Neural cell (in vitro differentiated cells): Measurements from ENCODE around the gene MCFD2. TPM values are rescaled to one million over a fixed set of nuclear protein-coding genes. Genes with fewer than 3 reads are reported as not detected.

Source experiments
- H2AFZ ChIP-seq: fragments of 200-600, 300-800 bp; sonication (generic), shearing (Covaris generic); 2 replicates; pipeline ENCODE4 v1.6.0; 2014; ENCODE audit warnings: low read depth, mild to moderate bottlenecking, antibody characterized with exemption, low read length, moderate library complexity
- H3F3A ChIP-seq: fragments of 200-600 bp; shearing (Covaris generic); 2 replicates; pipeline ENCODE4 v1.6.1; 2016; ENCODE audit warnings: mild to moderate bottlenecking, moderate library complexity, mixed read lengths, antibody characterized with exemption, low read length; ENCODE audit not compliant: insufficient read depth, poor library complexity, severe bottlenecking
- H3K27ac ChIP-seq: fragments of 200-600, 300-800 bp; sonication (generic), shearing (Covaris generic); 2 replicates; pipeline ENCODE4 v1.5.1; 2014; ENCODE audit warnings: mild to moderate bottlenecking, low read length, moderate library complexity
- H3K27me3 ChIP-seq: fragments of 300-800, 200-600 bp; sonication (generic), shearing (Covaris generic); 2 replicates; pipeline ENCODE4 v1.6.0; 2014; ENCODE audit warnings: mild to moderate bottlenecking, low read depth, low read length, moderate library complexity; ENCODE audit not compliant: insufficient read depth
- H3K36me3 ChIP-seq: fragments of 300-800, 200-600 bp; sonication (generic), shearing (Covaris generic); 2 replicates; pipeline ENCODE4 v1.5.1; 2014; ENCODE audit warnings: mild to moderate bottlenecking, antibody characterized with exemption, low read length, moderate library complexity; ENCODE audit not compliant: insufficient read depth
- H3K4me2 ChIP-seq: fragments of 300-800, 200-600 bp; sonication (generic), shearing (Covaris generic); 2 replicates; pipeline ENCODE4 v1.6.0; 2014; ENCODE audit warnings: mild to moderate bottlenecking, low read length
- H3K4me3 ChIP-seq: fragments of 300-800, 200-600 bp; sonication (generic), shearing (Covaris generic); 2 replicates; pipeline ENCODE4 v1.5.1; 2014; ENCODE audit warnings: mild to moderate bottlenecking, low read length, moderate library complexity
- H3K79me2 ChIP-seq: fragments of 200-600 bp; shearing (Covaris generic); replicated peaks from 2 replicates; pipeline ENCODE4 v1.6.0; 2014; ENCODE audit warnings: mild to moderate bottlenecking, low read length, moderate library complexity; ENCODE audit not compliant: insufficient read depth
- H3K9ac ChIP-seq: fragments of 300-800, 200-600 bp; sonication (generic), shearing (Covaris generic); 2 replicates; pipeline ENCODE4 v1.6.1; 2016; ENCODE audit warnings: mild to moderate bottlenecking, low read length, mixed read lengths
- H3K9me2 ChIP-seq: fragments of 200-600 bp; shearing (Covaris generic); 2 replicates; pipeline ENCODE4 v1.6.1; 2016; ENCODE audit warnings: mild to moderate bottlenecking, low read length, mixed read lengths; ENCODE audit not compliant: insufficient read depth
- H3K9me3 ChIP-seq: fragments of 200-600, 300-800 bp; sonication (generic), shearing (Covaris generic); 2 replicates; pipeline ENCODE4 v1.6.1; 2016; ENCODE audit warnings: mild to moderate bottlenecking, mixed run types, low read length, moderate library complexity, mixed read lengths
- H4K20me1 ChIP-seq: fragments of 200-600 bp; shearing (Covaris generic); 2 replicates; pipeline ENCODE4 v1.6.1; 2016; ENCODE audit warnings: mild to moderate bottlenecking, mixed run types; ENCODE audit not compliant: insufficient read depth
- EP300 ChIP-seq: fragments of 450-650 bp; conservative IDR thresholded peaks from 2 replicates; pipeline ENCODE4 v1.6.1; 2014; ENCODE audit warnings: antibody characterized with exemption, mild to moderate bottlenecking, moderate library complexity; ENCODE audit not compliant: poor library complexity, severe bottlenecking
- EZH2 ChIP-seq: fragments of 200-600, 300-800 bp; shearing (Covaris generic), sonication (generic); IDR thresholded peaks from 2 replicates; pipeline ENCODE4 v1.6.1; 2014; ENCODE audit warnings: antibody characterized with exemption, low read length, borderline replicate concordance, mild to moderate bottlenecking; ENCODE audit not compliant: insufficient read depth, poor library complexity, severe bottlenecking
- MXI1 ChIP-seq: fragments of 450-650 bp; conservative IDR thresholded peaks from 2 replicates; pipeline ENCODE4 v1.6.1; 2014; ENCODE audit warnings: antibody characterized with exemption, mild to moderate bottlenecking; ENCODE audit not compliant: poor library complexity, severe bottlenecking
- POLR2AphosphoS5 ChIP-seq: IDR thresholded peaks from 2 replicates; pipeline ENCODE4 v1.6.1; 2012
- RAD21 ChIP-seq: fragments of 450-650 bp; conservative IDR thresholded peaks from 2 replicates; pipeline ENCODE4 v1.6.1; 2014; ENCODE audit warnings: antibody characterized with exemption, mild to moderate bottlenecking, moderate library complexity
- REST ChIP-seq: IDR thresholded peaks from 2 replicates; pipeline ENCODE4 v1.6.1; 2012; ENCODE audit warnings: borderline replicate concordance
- SMC3 ChIP-seq: fragments of 450-650 bp; conservative IDR thresholded peaks from 2 replicates; pipeline ENCODE4 v1.6.1; 2014; ENCODE audit warnings: antibody characterized with exemption, mild to moderate bottlenecking, moderate library complexity; ENCODE audit not compliant: poor library complexity
- TAF1 ChIP-seq: IDR thresholded peaks from 2 replicates; pipeline ENCODE4 v1.6.1; 2012; ENCODE audit warnings: low read depth
- polyA plus RNA-seq: library from polyadenylated mRNA; depleted of rRNA; stranded (reverse); fragments of >200 nt; gene quantifications from 2 replicates; pipeline ENCODE4 v1.2.3, GENCODE V29; 2014
- TF ChIP-seq, protein P1 (sequence below): fragments of 450-650 bp; IDR thresholded peaks from 2 replicates; pipeline ENCODE4 v1.5.1; 2014; ENCODE audit warnings: antibody characterized with exemption, mild to moderate bottlenecking, moderate library complexity; ENCODE audit not compliant: poor library complexity, severe bottlenecking

MCFD2 gene
- polyA plus RNA-seq, 1 donor from 2014 or later = 78.8 TPM

DNA sequence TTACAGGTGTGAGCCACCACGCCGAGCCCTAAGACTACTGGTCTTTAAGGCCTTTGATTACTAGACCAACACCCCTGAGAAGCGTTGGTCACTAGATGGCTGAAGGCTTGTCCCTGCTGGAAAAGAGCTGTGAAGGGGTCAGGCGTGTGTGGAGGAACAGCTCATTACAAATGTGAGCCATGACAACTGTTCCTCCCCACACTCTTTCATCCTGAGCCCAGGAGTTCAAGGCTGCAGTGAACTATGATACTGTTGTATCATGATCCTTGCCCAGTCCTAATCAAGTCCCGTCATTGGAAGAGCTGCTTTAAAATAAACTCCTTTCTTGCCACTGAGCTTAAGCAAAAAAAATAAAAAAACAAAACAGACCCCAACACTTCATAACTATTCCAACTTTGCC, 19.5 kb upstream of the MCFD2 start:
- no peaks in the 10 kb centered on the region for H3K36me3 ChIP-seq
- H3K27ac ChIP-seq = no peak overlapping the region
- no peaks in the 10 kb centered on the region for H3K9me2 ChIP-seq
- no peaks in the 10 kb centered on the region for H4K20me1 ChIP-seq
- H3K9ac ChIP-seq = no peak overlapping the region
- H3F3A ChIP-seq = no peaks in the 10 kb centered on the region
- H3K27me3 ChIP-seq = no peaks in the 10 kb centered on the region
- H3K4me2 ChIP-seq = no peak overlapping the region
- no peaks in the 10 kb centered on the region for H3K79me2 ChIP-seq
- no peaks in the 10 kb centered on the region for H3K9me3 ChIP-seq
- TF ChIP-seq SMC3 (no peak), MXI1 (no peak), TAF1 (no peak), POLR2AphosphoS5 (no peak), EZH2 (no peak), REST (no peak), EP300 (no peak), RAD21 (no peak)
- TF ChIP-seq, protein P1, sequence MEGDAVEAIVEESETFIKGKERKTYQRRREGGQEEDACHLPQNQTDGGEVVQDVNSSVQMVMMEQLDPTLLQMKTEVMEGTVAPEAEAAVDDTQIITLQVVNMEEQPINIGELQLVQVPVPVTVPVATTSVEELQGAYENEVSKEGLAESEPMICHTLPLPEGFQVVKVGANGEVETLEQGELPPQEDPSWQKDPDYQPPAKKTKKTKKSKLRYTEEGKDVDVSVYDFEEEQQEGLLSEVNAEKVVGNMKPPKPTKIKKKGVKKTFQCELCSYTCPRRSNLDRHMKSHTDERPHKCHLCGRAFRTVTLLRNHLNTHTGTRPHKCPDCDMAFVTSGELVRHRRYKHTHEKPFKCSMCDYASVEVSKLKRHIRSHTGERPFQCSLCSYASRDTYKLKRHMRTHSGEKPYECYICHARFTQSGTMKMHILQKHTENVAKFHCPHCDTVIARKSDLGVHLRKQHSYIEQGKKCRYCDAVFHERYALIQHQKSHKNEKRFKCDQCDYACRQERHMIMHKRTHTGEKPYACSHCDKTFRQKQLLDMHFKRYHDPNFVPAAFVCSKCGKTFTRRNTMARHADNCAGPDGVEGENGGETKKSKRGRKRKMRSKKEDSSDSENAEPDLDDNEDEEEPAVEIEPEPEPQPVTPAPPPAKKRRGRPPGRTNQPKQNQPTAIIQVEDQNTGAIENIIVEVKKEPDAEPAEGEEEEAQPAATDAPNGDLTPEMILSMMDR = no peak
- no peak overlapping the region for H3K4me3 ChIP-seq
- H2AFZ ChIP-seq = no peak overlapping the region

GRCh38 chr2:46929612-46930011, 14.0 kb upstream of the MCFD2 start:
- no peaks in the 10 kb centered on the region for H3K79me2 ChIP-seq
- H3K27me3 ChIP-seq = no peaks in the 10 kb centered on the region
- H3K9me2 ChIP-seq = no peaks in the 10 kb centered on the region
- H3K4me2 ChIP-seq = no peak overlapping the region
- H3K27ac ChIP-seq = no peak overlapping the region
- H3F3A ChIP-seq = no peaks in the 10 kb centered on the region
- no peak overlapping the region for H2AFZ ChIP-seq
- TF ChIP-seq SMC3 (no peak), POLR2AphosphoS5 (no peak), RAD21 (no peak), EZH2 (no peak), REST (no peak), EP300 (no peak), MXI1 (no peak), TAF1 (no peak)
- TF ChIP-seq, protein P1 = no peak
- no peak overlapping the region for H3K4me3 ChIP-seq
- peaks cover 15% of the 10 kb centered on the region for H3K9me3 ChIP-seq
- H3K9ac ChIP-seq = no peak overlapping the region
- no peaks in the 10 kb centered on the region for H3K36me3 ChIP-seq
- no peaks in the 10 kb centered on the region for H4K20me1 ChIP-seq
